Renal pelvis (tissue), 4 donors: ENCODE data around the gene ARPC1A. TPM values are rescaled to one million over a fixed set of nuclear protein-coding genes. Genes with fewer than 3 reads are reported as not detected.
"Not testable (repeated sequence)": the region's sequence is repeated elsewhere in the genome, so short reads cannot be mapped to it uniquely, and the experiment has no call there.

ENCODE experiments used
- DNase-seq: peaks from one replicate; pipeline ENCODE4 v3.0.0-alpha.2; 2013
- polyA plus RNA-seq, 3 donors: library from polyadenylated mRNA; unstranded; fragments of 120-200 nt; gene quantifications; one replicate each; pipeline ENCODE4 v1.2.1, GENCODE V29; 2013; ENCODE audit not compliant: insufficient read length in 3 of 3

ARPC1A gene
- polyA plus RNA-seq, 3 donors = 98.8 to 110 (median 107) TPM

DNA sequence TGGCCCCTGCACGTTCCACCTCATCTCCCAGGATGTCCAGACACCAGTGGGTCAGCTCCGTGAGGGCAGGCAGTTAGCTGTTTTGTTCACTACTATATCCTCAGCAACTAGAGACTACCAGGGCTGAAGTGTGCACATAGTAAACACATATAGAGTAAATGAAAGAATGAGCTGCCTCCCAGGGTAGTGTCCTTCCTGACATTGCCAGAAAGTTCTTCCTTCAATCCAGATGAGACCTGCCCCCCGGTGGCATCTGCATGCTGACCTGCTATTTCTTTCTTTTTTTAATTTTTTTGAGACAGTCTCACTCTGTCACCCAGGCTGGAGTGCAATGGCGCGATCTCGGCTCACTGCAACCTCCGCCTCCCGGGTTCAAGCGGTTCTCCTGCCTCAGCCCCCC, 14.0 kb upstream of the ARPC1A start:
- DNase-seq = no peak

DNA sequence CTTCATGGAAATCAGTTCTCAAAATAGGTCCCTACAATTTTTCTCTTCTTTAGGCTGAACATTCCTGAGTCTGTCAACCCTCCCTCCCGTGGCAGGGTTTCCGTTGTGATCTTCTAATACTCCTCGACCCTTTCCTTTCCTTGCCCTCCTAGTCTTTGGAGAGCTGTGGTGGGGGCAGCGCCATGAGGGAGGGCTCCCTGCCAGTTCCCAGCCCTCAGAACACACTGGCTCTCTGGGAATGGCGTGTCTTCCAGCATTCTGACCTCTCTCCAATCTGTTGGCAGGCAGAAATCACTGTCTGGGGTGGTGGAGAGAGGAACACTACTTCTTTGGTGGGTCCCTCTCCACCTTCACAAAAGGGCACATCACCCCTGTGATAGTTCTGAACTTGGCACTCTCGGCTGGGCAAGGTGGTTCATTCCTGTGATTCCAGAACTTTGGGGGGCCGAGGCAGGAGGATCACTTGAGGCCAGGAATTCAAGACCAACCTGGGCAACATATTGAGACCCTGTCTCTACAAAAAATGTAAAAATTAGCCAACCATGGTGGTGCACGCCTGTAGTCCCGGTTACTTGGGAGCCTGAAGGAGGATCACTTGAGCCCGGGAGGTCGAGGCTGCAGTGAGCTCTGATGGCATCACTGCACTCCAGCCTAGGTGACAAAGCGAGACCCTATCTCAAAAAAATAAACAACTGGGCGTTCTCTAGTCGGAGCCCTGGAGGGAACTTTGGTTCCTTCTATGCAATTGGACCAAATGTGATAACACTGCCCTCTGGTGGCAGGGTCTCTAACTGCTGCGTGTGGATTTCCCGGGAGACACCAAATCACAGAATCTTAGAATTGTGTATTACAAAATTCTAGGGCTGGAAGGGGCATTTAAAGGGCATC, 13.1 kb upstream of the ARPC1A start:
- peak; percentile 45 for DNase-seq

DNA sequence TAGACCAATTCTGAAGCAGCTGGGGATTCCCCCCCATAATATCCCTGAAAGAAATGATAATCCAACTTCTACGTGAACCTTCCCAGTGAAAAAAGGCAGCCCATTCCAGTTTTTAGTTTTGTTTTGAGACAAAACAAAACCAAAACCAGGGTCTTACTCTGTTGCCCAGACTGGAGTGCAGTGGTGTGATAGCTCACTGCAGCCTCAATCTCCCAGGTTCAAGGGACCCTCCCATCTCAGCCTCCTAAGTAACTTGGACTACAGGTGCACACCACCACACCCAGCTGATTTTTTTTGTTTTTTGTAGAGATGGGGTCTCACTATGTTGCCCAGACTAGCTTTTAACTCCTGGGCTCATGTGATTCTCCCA, 12.5 kb upstream of the ARPC1A start:
- DNase-seq = no peak

DNA sequence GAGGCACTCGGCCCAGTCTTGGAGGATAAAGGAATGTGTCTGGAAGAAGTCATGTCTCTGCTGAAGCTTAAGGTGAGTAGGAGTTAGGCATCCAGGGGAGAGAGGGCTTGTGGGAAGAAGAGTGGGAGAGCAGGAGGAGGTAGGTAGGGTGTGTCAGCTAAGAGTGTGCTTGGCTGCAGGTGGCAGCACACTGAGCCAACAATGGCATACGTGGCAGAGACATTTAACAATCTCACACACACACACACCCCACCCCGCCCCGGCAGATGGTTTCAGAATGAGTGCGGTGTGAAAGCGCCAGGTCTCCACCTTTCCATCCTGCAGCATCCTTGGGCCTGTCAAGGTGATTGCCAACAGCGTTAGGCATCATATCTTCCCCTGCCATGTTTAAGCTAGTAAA, 11.2 kb upstream of the ARPC1A start:
- no peak for DNase-seq

DNA sequence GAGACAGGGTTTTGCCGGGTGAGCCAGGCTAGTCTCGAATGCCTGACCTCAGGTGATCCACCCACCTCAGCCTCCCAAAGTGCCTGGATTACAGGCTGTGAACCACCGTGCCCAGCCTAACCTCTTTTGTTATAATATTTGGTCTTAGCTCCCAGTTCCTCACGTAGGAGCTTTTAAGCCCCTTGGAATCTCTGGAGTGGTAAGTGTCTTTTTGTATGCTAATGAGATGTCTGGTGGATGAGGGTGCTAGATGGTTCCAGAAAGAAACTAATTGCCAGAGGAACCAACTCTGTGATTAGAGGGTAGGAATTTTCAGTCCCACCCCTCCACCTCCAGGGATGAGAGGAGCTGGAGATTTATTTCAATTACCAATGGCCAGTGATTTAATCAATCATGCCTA, 5.3 kb upstream of the ARPC1A start:
- no peak for DNase-seq

DNA sequence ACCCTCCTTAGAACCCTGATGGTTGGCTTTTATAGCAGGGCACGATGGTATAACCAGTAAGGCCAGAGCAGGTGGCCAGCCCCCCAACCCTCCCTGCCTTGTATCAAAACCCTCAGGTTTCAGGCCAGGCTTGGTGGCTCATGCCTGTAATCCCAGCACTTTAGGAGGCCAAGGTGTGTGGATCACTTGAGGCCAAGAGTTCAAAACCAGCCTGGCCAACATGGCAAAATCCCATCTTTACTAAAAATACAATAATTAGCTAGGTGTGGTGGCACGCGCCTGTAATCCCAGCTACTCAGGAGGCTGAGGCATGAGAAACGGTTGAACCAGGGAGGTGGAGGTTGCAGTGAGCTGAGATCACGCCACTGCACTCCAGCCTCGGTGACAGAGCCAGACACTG, 3.0 kb upstream of the ARPC1A start:
- DNase-seq = not testable (repeated sequence)

DNA sequence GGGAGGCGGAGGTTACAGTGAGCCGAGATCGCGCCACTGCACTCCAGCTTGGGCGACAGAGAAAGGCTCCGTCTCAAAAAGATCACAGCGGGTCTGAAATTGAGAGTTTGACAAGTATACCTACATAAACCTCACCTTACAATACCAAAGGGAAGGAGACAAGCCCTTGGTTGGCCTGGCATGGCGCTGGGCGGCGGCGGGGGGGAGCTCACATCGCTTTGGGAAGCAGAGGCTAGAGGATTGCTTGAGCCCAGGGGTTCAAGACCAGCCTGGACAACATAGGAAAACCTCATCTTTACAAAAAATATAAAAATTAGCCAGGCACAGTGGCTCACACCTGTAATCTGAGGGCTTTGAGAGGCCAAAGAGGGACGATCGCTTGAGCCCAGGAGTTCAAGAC, 1.1 kb upstream of the ARPC1A start:
- DNase-seq = no peak

DNA sequence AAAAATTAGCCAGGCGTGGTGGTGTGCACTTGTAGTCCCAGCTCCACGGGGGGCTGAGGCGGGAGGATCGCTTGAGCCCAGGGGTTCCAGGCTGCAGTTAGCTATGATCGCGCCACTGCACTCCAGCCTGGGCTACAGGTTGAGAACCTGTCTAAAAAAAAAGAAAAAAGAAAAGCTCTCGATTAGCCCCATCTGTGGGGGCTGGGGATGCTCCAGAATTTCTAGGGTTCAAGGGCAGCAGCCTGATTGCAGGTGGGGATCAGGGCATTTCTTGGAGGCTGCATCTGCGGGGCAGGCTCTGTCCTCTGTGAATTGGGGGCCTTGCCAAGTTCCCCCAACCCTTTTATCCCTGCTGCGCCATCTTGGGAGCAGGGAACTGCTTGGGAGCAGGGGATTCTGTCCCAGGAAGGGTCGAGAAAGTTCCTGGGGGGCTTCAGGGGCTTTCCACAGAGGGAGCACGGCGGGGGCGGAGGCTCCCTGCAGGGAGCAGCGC, 651 bp upstream of the ARPC1A start:
- DNase-seq = peak; percentile 16

DNA sequence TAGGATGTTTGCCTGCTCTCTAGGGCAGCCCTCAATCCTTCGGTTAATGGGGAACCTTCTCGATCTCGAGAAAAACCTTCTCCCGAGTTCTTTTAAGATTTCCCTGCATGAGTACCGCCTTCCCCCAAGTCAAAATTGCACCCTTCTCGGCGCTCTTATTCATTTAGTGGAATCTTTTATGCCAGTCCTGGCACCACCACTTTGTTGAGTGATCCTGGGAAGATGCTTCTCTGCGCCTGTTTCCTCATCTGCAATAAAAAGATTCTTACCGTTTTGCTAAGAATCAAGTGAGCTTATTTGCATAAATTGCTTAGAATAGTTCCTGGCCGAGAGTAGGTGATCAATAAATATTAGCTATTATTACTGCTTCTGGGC, 697 bp downstream of the ARPC1A start:
- no peak for DNase-seq

DNA sequence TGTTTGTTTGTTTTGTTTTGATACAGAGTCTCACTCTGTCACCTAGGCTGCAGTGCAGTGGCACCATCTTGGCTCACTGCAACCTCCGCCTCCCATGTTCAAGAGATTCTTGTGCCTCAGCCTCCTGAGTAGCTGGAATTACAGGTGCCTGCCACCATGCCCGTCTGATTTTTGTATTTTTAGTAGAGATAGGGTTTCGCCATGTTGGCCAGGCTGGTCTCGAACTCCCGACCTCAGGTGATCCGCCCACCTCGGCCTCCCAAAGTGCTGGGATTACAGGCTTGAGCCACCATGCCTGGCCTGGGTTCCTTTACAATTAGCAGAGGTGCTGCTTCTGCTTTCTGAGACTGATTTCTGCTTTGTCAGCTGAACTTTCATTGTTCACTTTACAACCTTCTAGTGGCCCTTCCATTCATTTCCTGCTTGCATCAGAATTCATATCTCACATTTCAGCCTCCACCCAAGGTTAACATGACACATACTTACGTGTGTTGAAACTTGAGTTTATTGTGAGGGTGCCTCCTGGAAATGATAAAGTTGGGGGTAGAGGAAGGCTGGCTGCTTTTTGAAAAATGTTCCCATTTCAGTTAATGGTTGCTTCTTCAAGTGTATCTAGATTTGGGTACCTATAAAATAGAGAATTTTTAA, 4.7 kb downstream of the ARPC1A start:
- DNase-seq = not testable (repeated sequence)

DNA sequence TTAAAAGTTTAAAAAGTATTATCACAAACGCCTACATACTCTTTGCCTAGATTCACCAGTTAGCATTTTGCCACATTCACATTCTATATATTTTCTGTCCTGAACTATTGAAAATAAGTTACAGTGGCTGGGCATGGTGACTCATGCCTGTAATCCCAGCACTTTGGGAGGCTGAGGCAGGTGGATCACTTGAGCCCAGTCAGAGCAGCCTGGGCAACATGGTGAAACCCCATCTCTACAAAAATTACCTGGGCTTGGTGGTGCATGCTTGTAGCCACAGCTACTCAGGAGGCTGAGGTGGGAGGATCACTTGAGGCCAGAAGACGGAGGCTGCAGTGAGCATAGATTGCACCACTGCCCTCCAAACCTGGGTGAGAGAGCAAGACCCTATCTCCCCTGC, 5.3 kb downstream of the ARPC1A start:
- no peak for DNase-seq

DNA sequence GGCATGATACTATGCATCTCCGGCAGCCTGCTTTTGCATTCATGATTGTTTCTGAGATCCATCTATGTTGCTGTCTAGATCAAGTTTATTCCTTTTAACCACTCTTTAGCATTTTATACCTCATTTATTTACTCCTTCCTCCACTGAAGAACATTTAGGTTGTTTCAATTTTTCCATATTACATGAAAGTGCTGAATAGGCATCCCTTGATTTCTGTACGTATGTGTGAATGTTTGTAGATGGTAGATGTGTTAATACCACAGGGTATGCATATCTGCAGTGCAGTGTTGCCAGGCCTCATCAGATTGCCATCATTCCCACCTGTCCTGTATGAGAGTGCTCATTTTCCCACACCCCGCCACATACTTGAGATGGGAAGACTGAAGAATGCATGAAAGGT, 13.9 kb downstream of the ARPC1A start:
- DNase-seq = no peak

DNA sequence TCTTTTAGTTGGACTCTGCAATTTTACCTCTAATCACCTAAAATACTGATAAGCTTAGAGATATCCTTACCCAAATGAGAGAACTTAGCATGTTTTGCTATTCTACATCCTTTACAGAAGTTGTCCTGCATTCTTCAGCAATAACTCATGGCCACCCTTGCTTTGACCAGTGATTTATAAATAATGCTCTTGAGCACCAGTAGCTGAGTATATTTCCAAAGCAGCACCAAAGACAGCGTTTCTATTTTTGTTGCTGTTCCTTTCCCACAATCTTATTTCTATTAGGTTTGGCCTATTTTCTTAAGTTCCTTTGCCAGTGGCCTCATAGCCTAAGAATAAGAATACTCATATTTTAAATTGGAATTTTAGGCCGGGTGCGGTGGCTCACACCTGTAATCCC, 15.0 kb downstream of the ARPC1A start:
- no peak for DNase-seq

DNA sequence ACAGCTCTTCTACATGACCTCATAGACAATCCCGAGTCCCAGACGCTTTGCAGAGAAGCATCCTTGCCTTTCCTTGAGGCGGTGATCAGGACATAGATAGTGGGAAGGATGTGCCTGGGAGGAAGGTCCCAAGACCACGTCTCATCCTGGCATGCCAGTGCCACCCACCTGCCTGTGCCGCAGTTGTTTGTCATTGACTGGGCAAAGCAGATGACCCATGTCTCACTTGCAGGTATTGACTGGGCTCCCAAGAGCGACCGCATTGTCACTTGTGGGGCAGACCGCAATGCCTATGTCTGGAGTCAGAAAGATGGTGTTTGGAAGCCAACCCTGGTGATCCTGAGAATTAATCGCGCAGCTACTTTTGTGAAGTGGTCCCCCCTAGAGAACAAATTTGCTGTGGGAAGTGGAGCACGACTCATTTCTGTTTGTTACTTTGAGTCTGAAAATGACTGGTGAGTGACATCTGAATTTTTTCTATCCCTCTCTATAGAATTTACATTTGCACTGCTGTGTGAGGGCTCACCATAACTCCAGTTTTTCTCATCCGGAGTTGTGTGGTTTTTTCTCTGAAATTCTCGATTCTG, 18.5 kb downstream of the ARPC1A start:
- DNase-seq = no peak

DNA sequence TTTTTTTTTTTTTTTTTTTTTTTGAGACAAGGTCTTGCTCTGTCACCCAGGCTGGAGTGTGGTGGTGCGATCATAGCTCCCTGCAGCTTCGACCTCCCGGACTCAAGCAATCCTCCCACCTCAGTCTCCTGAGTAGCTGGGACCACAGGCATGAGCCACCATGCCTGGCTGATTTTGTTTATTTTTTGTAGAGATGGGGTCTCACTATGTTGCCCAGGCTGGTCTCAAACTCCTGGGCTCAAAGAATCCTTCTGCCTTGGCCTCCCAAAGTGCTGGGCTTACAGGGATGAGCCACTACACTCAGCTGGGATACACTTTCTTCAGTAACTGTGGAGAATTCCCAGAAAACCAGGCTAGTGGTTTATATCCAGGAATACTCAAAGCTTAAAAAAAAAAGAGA, 24.9 kb downstream of the ARPC1A start:
- not testable (repeated sequence) for DNase-seq

DNA sequence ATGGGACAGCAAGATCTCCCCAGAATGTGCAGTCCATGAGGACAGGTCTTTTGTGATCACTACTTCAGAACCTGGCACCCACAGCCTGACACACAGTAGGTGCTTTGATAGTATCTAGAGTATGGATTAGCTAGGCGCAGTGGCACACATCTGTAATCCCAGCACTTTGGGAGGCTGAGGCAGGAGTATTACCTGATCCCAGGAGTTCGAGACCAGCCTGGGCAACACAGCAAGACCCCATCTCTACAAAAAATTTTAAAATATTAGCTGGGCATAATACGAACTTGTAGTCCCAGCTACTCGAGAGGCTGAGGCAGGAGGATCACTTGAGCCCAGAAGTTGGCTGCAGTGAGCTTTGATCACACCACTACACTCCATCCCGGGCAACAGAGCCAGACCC, 26.5 kb downstream of the ARPC1A start:
- no peak for DNase-seq

DNA sequence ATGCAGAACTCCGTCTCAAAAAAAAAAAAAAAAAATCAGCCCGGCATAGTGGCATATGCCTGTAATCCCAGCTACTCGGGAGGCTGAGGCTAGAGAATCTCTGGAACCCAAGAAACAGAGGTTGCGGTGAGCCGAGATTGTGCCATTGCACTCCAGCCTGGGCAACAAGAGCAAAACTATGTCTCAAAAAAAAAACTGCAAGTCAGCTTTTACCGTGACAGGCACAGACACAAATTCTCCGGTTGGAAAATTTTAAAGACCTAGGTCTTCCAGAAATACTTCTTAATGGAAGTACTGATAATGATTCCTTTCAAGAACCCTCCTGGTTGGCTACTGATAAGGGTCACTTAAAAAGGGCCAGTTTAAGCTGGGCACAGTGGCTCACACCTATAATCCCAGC, 29.4 kb downstream of the ARPC1A start:
- DNase-seq = no peak

DNA sequence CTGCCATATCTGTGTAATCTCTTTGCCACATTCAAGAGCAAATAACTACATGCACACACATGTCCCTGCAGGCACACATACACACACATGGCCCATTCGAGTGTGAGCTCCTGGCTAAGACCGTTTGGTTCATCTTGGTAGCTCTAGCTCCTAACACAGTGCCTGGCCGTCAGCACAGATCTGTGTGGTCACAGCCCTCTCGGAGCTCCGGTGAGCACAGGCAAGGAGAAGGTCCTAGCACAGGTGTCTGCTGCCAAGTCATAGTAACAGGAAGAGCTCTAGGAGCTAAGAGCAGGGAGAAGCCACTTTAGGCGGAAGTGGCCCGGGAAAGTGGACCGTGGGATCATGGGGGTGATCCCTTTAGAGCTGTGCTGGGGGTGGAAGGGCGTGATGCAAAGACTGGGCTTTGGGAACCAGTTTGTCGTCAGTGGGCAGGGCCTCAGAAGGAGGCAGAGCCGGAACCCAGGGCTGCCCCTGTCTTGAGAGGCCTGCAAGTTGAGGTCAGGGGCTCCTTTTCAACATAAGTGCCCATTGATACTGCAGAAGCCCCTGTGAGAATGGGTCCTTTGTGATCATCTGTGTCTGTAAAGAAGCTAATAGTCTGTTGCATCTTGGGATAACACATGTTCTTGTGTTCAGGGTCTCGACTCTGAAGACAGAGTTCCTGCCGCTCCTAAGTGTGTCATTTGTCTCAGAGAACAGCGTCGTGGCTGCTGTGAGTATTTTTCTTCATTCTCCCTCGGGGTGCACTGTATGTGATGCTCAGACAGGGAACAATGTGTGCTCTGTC, 32.2 kb downstream of the ARPC1A start:
- DNase-seq = no peak

DNA sequence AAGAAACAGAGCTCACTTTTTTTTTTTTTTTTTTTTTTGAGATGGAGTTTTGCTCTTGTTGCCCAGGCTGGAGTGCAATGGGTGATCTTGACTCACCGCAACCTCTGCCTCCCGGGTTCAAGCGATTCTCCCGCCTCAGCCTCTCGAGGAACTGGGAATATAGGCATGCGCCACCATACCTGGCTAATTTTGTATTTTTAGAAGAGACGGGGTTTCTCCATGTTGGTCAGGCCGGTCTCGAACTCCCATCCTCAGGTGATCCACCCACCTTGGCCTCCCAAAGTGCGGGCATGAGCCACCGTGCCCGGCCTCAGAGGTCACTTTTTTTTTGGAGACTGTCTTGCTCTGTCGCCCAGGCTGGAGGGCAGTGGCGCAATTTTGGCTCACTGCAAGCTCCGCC, 32.8 kb downstream of the ARPC1A start:
- DNase-seq = not testable (repeated sequence)

DNA sequence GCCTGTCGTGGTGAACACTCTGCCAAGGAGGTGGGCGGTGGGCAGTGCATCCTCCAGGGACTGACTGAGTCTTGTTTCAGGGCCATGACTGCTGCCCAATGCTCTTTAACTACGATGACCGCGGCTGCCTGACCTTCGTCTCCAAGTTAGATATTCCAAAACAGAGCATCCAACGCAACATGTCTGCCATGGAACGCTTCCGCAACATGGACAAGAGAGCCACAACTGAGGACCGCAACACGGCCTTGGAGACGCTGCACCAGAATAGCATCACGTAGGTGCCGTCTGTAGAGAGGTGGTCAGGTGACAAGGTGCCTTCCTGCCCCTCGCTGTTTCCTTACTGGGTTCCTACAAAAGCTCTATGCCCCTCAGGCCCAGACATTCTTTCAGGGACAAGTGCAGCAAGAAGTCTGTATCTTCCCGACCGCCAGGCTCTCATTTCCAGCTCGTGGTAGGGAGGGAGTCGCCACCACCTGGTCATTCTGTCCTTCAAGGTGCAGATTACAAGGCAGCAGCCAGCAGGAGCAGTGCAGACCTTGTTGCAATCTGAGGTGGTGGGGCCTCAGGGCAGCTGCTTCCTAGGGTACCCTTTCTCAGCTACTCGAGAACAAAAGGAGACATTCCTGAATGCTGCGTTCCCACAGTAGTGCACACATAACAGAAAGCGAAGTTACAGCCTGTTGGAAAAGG, 33.9 kb downstream of the ARPC1A start:
- no peak for DNase-seq

DNA sequence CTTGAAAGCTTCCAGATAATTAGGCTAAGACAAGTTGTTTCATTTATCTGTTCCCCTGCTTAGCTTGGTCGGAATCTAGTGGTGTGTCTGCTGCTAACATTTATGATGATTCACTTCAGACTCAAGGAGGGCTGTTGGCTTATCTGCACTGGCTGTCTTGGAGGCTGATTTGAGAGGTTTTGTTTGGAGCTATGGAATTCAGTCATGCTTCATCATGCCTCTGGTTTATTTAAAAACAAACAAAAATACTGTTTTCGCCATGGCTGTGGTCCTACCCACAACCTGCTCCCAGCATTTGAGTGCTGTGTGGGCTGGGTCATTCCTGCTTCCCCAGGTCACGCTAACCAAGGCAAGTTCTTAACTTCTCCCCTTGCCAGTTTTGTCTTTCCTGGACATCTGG, 37.1 kb downstream of the ARPC1A start:
- no peak for DNase-seq

DNA sequence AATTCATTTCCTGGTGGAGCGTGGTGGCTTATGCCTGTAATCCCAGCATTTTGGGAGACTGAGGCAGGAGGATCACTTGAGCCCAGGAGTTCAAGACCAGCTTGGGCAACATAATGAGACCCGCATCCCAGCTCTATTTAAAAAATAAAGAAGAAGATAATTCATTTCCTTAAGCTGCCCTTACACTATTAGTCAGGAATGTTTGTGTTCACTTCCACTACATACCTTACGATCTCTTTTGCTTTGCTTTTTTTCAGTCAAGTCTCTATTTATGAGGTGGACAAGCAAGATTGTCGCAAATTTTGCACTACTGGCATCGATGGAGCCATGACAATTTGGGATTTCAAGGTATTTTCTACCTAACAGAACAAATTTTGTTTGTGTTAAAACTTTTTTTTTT, 37.6 kb downstream of the ARPC1A start:
- DNase-seq = no peak
